VCaP (cell line): ENCODE measurements around the gene FUZ.

Source experiments
- H3K27ac ChIP-seq: fragments of 450-650 bp; 2 replicates; pipeline ENCODE4 v1.5.1; 2017
- CTCF ChIP-seq: fragments of 450-650 bp; conservative IDR thresholded peaks from 2 replicates; pipeline ENCODE4 v1.5.1; 2017; ENCODE audit warnings: mild to moderate bottlenecking, moderate library complexity

Gene FUZ

GRCh38 chr19:49836176-49837008 lies 23.3 kb upstream of the FUZ start:
- H3K27ac ChIP-seq = no peak overlapping the region
- TF ChIP-seq CTCF = no peak

GRCh38 chr19:49835562-49835961 lies 22.5 kb upstream of the FUZ start:
- TF ChIP-seq CTCF = no peak
- no peak overlapping the region for H3K27ac ChIP-seq

- TF ChIP-seq CTCF = no peak
- H3K27ac ChIP-seq = no peak overlapping the region
These were observed 20.5 kb upstream of the FUZ start for GRCh38 chr19:49833599-49833998.

- H3K27ac ChIP-seq = no peak overlapping the region
- TF ChIP-seq CTCF = no peak
These were observed 19.5 kb upstream of the FUZ start for GRCh38 chr19:49832556-49832955.

- H3K27ac ChIP-seq = no peak overlapping the region
- no peak for TF ChIP-seq CTCF
These were observed 18.5 kb upstream of the FUZ start for GRCh38 chr19:49831592-49831991.

GRCh38 chr19:49830766-49831165 lies 17.7 kb upstream of the FUZ start:
- TF ChIP-seq CTCF = no peak
- no peak overlapping the region for H3K27ac ChIP-seq

- no peak for TF ChIP-seq CTCF
- H3K27ac ChIP-seq = no peak overlapping the region
These were observed 16.6 kb upstream of the FUZ start for GRCh38 chr19:49829721-49830120.
